IMR-90 (cell line): Measurements from ENCODE around the gene ERN1. TPM values are rescaled to one million over a fixed set of nuclear protein-coding genes. Genes with fewer than 3 reads are reported as not detected.
A peak's percentile ranks its signal among the peaks of the same experiment; 100 is the strongest.

Experiments
- ATAC-seq: fragments of 200-7000 bp; cut with Tn5 transposase; 2 replicates; pipeline ENCODE4 v1.9.1; 2020; ENCODE audit warnings: low read depth, mild to moderate bottlenecking, moderate library complexity
- BruUV-seq: library from RNA; stranded (reverse); fragments of 400-500 nt; replicated peaks from 2 replicates; lab custom pipeline; 2021; lab: Mats Ljungman, UMichigan
- CTCF ChIA-PET: fragments of 300-600 bp; formaldehyde crosslinking; extraction: SDS; loops from one replicate; lab custom pipeline; 2021; ENCODE audit warnings: antibody characterized with exemption; lab: Yijun Ruan, JAX
- POLR2A ChIA-PET: fragments of 300-600 bp; sonication (Branson Sonifier 250); formaldehyde crosslinking; loops from one replicate; lab custom pipeline; 2022; ENCODE audit warnings: antibody characterized with exemption; ENCODE audit not compliant: unreplicated experiment; lab: Charles Lee
- DNase-seq: peaks from one replicate; pipeline ENCODE4 v3.0.0; 2013
- H2AFZ ChIP-seq: replicated peaks from 2 replicates; pipeline ENCODE3; 2013; ENCODE audit warnings: low read length, mild to moderate bottlenecking; ENCODE audit not compliant: poor library complexity
- H2AK5ac ChIP-seq: 2 replicates; pipeline ENCODE4 v1.6.1; 2013; ENCODE audit warnings: low read depth, low read length, inconsistent platforms
- H2AK9ac ChIP-seq: replicated peaks from 2 replicates; pipeline ENCODE3; 2013; ENCODE audit warnings: mild to moderate bottlenecking, low read depth, low read length, moderate library complexity; ENCODE audit not compliant: poor library complexity
- H2BK120ac ChIP-seq: 2 replicates; pipeline ENCODE4 v1.6.1; 2013; ENCODE audit warnings: low read depth, low read length, inconsistent platforms
- H2BK15ac ChIP-seq: 3 replicates; pipeline ENCODE4 v1.6.1; 2013; ENCODE audit warnings: low read depth, low read length, inconsistent platforms
- H2BK20ac ChIP-seq: 2 replicates; pipeline ENCODE4 v1.6.1; 2013; ENCODE audit warnings: low read depth, mild to moderate bottlenecking, inconsistent platforms, low read length, moderate library complexity
- H2BK5ac ChIP-seq: 2 replicates; pipeline ENCODE4 v1.6.1; 2013; ENCODE audit warnings: mild to moderate bottlenecking, low read depth, low read length, inconsistent platforms; ENCODE audit not compliant: poor library complexity, severe bottlenecking
- H3K14ac ChIP-seq: replicated peaks from 2 replicates; pipeline ENCODE4 v1.6.1; 2013; ENCODE audit warnings: low read depth, low read length, inconsistent platforms
- H3K18ac ChIP-seq: 2 replicates; pipeline ENCODE4 v1.6.1; 2013; ENCODE audit warnings: low read depth, low read length, control low read depth
- H3K23ac ChIP-seq: 2 replicates; pipeline ENCODE4 v1.6.1; 2013; ENCODE audit warnings: low read depth, low read length, inconsistent platforms
- H3K27ac ChIP-seq: 2 replicates; pipeline ENCODE4 v1.5.1; 2013; ENCODE audit warnings: mild to moderate bottlenecking, control low read depth, low read length; ENCODE audit not compliant: insufficient read depth
- H3K27me3 ChIP-seq: 2 replicates; pipeline ENCODE4 v1.6.1; 2013; ENCODE audit warnings: low read length; ENCODE audit not compliant: control insufficient read depth, insufficient read depth
- H3K36me3 ChIP-seq: 2 replicates; pipeline ENCODE4 v1.6.1; 2013; ENCODE audit warnings: low read length, mixed read lengths; ENCODE audit not compliant: control insufficient read depth, insufficient read depth
- H3K4ac ChIP-seq: 2 replicates; pipeline ENCODE4 v1.6.1; 2013; ENCODE audit warnings: low read depth, low read length, inconsistent platforms
- H3K4me1 ChIP-seq: 2 replicates; pipeline ENCODE4 v1.6.1; 2013; ENCODE audit warnings: low read length, mixed read lengths; ENCODE audit not compliant: control insufficient read depth, insufficient read depth
- H3K4me2 ChIP-seq: 2 replicates; pipeline ENCODE4 v1.6.1; 2013; ENCODE audit warnings: low read depth, mild to moderate bottlenecking, control low read depth, low read length, moderate library complexity
- H3K4me3 ChIP-seq: 2 replicates; pipeline ENCODE4 v1.5.1; 2013; ENCODE audit warnings: low read depth, mild to moderate bottlenecking, control low read depth, low read length, moderate library complexity; ENCODE audit not compliant: insufficient read depth
- H3K56ac ChIP-seq: 2 replicates; pipeline ENCODE4 v1.6.1; 2013; ENCODE audit warnings: low read length, inconsistent platforms; ENCODE audit not compliant: insufficient read depth; ENCODE audit errors: extremely low read depth
- H3K79me1 ChIP-seq, 2 experiments: 2 replicates each; pipeline ENCODE4 v1.6.1; 2013; ENCODE audit warnings: low read length in 2 of 2, inconsistent platforms in 1 of 2, low read depth in 1 of 2
- H3K9ac ChIP-seq: 2 replicates; pipeline ENCODE4 v1.6.1; 2013; ENCODE audit warnings: low read depth, low read length, control low read depth
- H3K9me1 ChIP-seq: 2 replicates; pipeline ENCODE4 v1.6.1; 2013; ENCODE audit warnings: low read length, inconsistent platforms; ENCODE audit not compliant: insufficient read depth
- H3K9me3 ChIP-seq: 2 replicates; pipeline ENCODE4 v1.6.1; 2013; ENCODE audit warnings: low read length; ENCODE audit not compliant: control insufficient read depth, insufficient read depth
- H4K20me1 ChIP-seq: 2 replicates; pipeline ENCODE4 v1.6.1; 2013; ENCODE audit warnings: low read length, inconsistent platforms; ENCODE audit not compliant: insufficient read depth
- H4K5ac ChIP-seq: 2 replicates; pipeline ENCODE4 v1.6.1; 2013; ENCODE audit warnings: mild to moderate bottlenecking, low read depth, low read length, control low read depth
- H4K8ac ChIP-seq, 2 experiments: 2 replicates each; pipeline ENCODE4 v1.6.1; 2013; ENCODE audit warnings: low read depth in 2 of 2, low read length in 2 of 2, control low read depth in 1 of 2, inconsistent platforms in 1 of 2
- H4K91ac ChIP-seq: 2 replicates; pipeline ENCODE4 v1.6.1; 2013; ENCODE audit warnings: low read depth, low read length, inconsistent platforms; ENCODE audit not compliant: insufficient read depth
- FOS ChIP-seq: fragments of 150-350 bp; IDR thresholded peaks from 2 replicates; pipeline ENCODE4 v1.6.1; 2016; ENCODE audit warnings: low read depth, low read length
- SMC3 ChIP-seq: fragments of 150-350 bp; IDR thresholded peaks from 2 replicates; pipeline ENCODE4 v1.6.1; 2016; ENCODE audit warnings: low read depth, mild to moderate bottlenecking, antibody characterized with exemption, low read length, moderate library complexity
- WGBS, 2 experiments: methylation state at CpG; one replicate each; pipeline versions ENCODE4 v1.1.5 to v1.1.7; 2013; ENCODE audit warnings: missing lambda C conversion rate in 2 of 2; ENCODE audit not compliant: insufficient read length in 1 of 2; ENCODE audit errors: extremely low coverage in 2 of 2; 5-methylcytosine and 5-hydroxymethylcytosine counted together
- dilution Hi-C: fragments of 300-500 bp; cut with HindIII; formaldehyde crosslinking; loops from one replicate; pipeline ENCODE4 v1.14.3; 2018; ENCODE audit warnings: low sequenced_read_pairs; ENCODE audit not compliant: unreplicated experiment
- in situ Hi-C: fragments of 300-500 bp; cut with MboI; formaldehyde crosslinking; loops from 3 replicates; pipeline ENCODE4 v1.14.3; 2019; ENCODE audit warnings: low sequenced_read_pairs, inconsistent platforms, mixed read lengths
- intact Hi-C: fragments of 100-400 bp; cut with micrococcal nuclease; formaldehyde crosslinking; loops from 2 replicates; pipeline ENCODE4 v1.10.0; 2022
- polyA plus RNA-seq, 3 experiments: library from polyadenylated mRNA; depleted of rRNA; stranded (reverse); fragments of >200 nt; gene quantifications; 2 replicates each; pipeline ENCODE4 v1.2.3, GENCODE V29; 2012; ENCODE audit warnings: low replicate concordance in 1 of 3
- total RNA-seq: library from RNA; depleted of rRNA; stranded (reverse); fragments of >200 nt; gene quantifications from 2 replicates; pipeline ENCODE4 v1.2.3, GENCODE V29; 2012

The ERN1 gene
- total and polyA plus RNA-seq, 2 of the 4 experiments (the other 2 are of a cell fraction) = 2.7 to 4.1 TPM

DNA sequence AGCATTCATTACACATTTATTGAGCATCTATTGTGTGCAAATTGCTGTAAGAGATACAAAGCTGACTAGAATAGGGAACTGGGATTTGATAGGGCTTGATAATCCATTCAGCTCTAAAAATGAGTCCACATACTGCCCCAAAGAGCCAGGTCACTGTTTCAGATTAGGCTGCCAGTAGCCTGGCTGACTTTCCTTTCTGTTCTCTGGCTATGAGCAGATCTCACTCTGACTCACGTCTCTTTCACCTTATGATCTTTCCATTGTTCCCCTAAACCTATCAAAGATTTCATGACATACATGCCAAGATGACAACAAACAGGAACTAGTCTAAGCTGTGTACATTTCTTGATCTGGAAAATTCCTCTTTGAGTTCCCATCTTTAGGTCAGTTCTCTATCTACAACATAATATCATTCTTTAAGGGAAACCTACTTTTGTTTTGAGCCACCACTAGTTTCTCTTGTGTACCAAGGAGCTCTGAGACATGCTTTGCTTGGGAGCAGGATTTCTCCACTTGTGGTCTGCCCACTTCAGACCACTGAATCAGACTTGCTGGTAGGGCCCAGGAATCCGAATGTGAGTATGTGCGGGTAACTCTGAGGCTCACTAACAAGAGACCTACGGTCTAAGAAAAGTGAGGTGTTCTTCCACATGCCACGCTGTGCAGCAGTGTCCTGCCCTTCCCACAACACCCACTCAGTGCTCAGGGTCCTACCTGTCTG is 68.6 kb downstream of the ERN1 start:
- Histone ChIP-seq H3K4me2 (no peak overlapping the region), H4K8ac (no peak overlapping the region), H3K18ac (no peak overlapping the region), H4K91ac (no peak overlapping the region), H2BK5ac (no peak overlapping the region), H3K4me3 (no peak overlapping the region), H3K79me1 (no peaks in the 10 kb centered on the region), H4K5ac (no peak overlapping the region), H2BK15ac (no peak overlapping the region), H2BK20ac (no peak overlapping the region), H2AK5ac (no peak overlapping the region), H2AFZ (no peak overlapping the region), H3K9ac (no peak overlapping the region), H3K56ac (no peak overlapping the region), H2BK120ac (no peak overlapping the region), H3K27ac (no peak overlapping the region), H2AK9ac (no peak overlapping the region), H3K27me3 (no peaks in the 10 kb centered on the region), H3K4me1 (no peaks in the 10 kb centered on the region), H4K20me1 (no peaks in the 10 kb centered on the region), H3K9me3 (no peaks in the 10 kb centered on the region), H3K4ac (no peak overlapping the region), H3K14ac (no peak overlapping the region), H3K9me1 (no peaks in the 10 kb centered on the region; the same call in 1 of the 2 replicates), H3K36me3 (peaks cover 16% of the 10 kb centered on the region), H3K23ac (no peak overlapping the region)
- CTCF ChIA-PET = interaction anchor here (1.6 kb wide), 1 partner anchor 73 kb away, joined by 3 read pairs; no protein-coding TSS in a partner anchor
- TF ChIP-seq FOS = no peak
- no peak for TF ChIP-seq SMC3
- in situ Hi-C loops = no loop called here
- intact Hi-C loops = no loop called here
- 90% methylated on average over 4 of the region's 5 CpGs; no CpG with 5 or more reads in 1 of the 2 experiments for WGBS, 2 experiments
- no TSS peak for BruUV-seq
- dilution Hi-C loops = no loop called here
- DNase-seq (peak; percentile 36), ATAC-seq (no peak)
- POLR2A ChIA-PET = no interaction called here
